Measurements from ENCODE around the gene SLC35C1. TPM values are rescaled to one million over a fixed set of nuclear protein-coding genes. Genes with fewer than 3 reads are reported as not detected.

SLC35C1 gene
- total and polyA plus RNA-seq, 2 donors (not counting 3 experiments of a cell fraction or from before 2014, with no cell fraction given): 8.5 to 19.8 TPM

- peaks cover 9% of the 10 kb centered on the region for H3K79me2 ChIP-seq (ENCODE audit: control insufficient read depth, insufficient read depth, low read length)
- H3K27ac ChIP-seq (ENCODE audit: insufficient read depth, low read depth, low read length): peak overlapping the region; percentile 63
- H3K36me3 ChIP-seq (ENCODE audit: control insufficient read depth in 2 of 2, extremely low read depth in 1 of 2, insufficient read depth in 2 of 2, low read length in 2 of 2): no peaks in the 10 kb centered on the region
- peak overlapping the region; percentile 74 for H2AFZ ChIP-seq (ENCODE audit: low read depth, low read length)
- H3K4me2 ChIP-seq (ENCODE audit: insufficient read depth, low read length): peak overlapping the region; percentile 80
- no peaks in the 10 kb centered on the region for H3K9me3 ChIP-seq (replicated peaks; ENCODE audit: control insufficient read depth, insufficient read depth, low read length)
- BruUV-seq (replicated peaks): no TSS peak
- H3K9ac ChIP-seq (replicated peaks; ENCODE audit: extremely low read depth, insufficient read depth, low read length): peak overlapping the region; percentile 84
- H4K20me1 ChIP-seq (replicated peaks; ENCODE audit: control insufficient read depth, extremely low read depth, insufficient read depth, low read length): no peaks in the 10 kb centered on the region
- H3K4me1 ChIP-seq (ENCODE audit: control insufficient read depth, extremely low read depth, insufficient read depth, low read length): peaks cover 13% of the 10 kb centered on the region
- dilution Hi-C loops (cut with MboI; ENCODE audit: extremely low pct_ligation_motif_present, low sequenced_read_pairs) (no loop called here), intact Hi-C loops (cut with micrococcal nuclease) (loop anchor here (1.0 to 10.0 kb wide), 3 partner anchors 10 to 467 kb away; no protein-coding TSS in a partner anchor)
- FAIRE-seq: peak; percentile 85
- peak; percentile 68 for DNase-seq (ENCODE audit: low read depth, low spot score)
- H3K27me3 ChIP-seq (ENCODE audit: control insufficient read depth in 2 of 2, insufficient read depth in 2 of 2, low read length in 2 of 2): peaks cover 7 to 9% of the 10 kb centered on the region in 2 experiments
- CTCF ChIA-PET: no interaction called here
- peak overlapping the region; percentile 39 to 81 (median 68) for H3K4me3 ChIP-seq (replicated peaks in 1 of 3; ENCODE audit: insufficient read depth in 1 of 3, low read depth in 1 of 3, low read length in 3 of 3)
- POLR2A ChIA-PET: interaction anchor here (0.9 kb wide), 1 partner anchor 10 kb away, joined by 3 read pairs; no protein-coding TSS in a partner anchor
- TF ChIP-seq CTCF (IDR thresholded peaks at IDR 0.05; ENCODE audit: extremely low read depth in 1 of 2, insufficient read depth in 1 of 2, low read depth in 1 of 2, low read length in 2 of 2): no peak
- TF ChIP-seq POLR2AphosphoS5 (IDR thresholded peaks at IDR 0.05; ENCODE audit: insufficient read depth, low read depth, low read length): no peak
- TF ChIP-seq FOS (IDR thresholded peaks at IDR 0.05; ENCODE audit: borderline replicate concordance, insufficient read depth, low read length): no peak
- no peak for TF ChIP-seq EZH2 (IDR thresholded peaks at IDR 0.05; ENCODE audit: borderline replicate concordance, low read depth, low read length, severe bottlenecking)
- TF ChIP-seq JUN (IDR thresholded peaks at IDR 0.05; ENCODE audit: borderline replicate concordance, insufficient read depth, insufficient read length, low read depth): no peak
- no peak for TF ChIP-seq POLR2A (IDR thresholded peaks at IDR 0.05; ENCODE audit: low read depth, low read length)
- no peak for TF ChIP-seq MAX (IDR thresholded peaks at IDR 0.05; ENCODE audit: insufficient read depth, insufficient read length)
- no peak for TF ChIP-seq MYC (IDR thresholded peaks at IDR 0.05; ENCODE audit: low read depth, low read length)
- no peak for TF ChIP-seq GATA2 (IDR thresholded peaks at IDR 0.05; ENCODE audit: insufficient read depth, insufficient read length, low read depth, low read length)
- H3K9me1 ChIP-seq (replicated peaks; ENCODE audit: control insufficient read depth, extremely low read depth, insufficient read depth, low read length): no peaks in the 10 kb centered on the region
Observed at GRCh38 chr11:45847911-45848316, 43.0 kb downstream of the SLC35C1 start.
